HCT116 (cell line): Measurements from ENCODE around the gene IQSEC3. TPM values are rescaled to one million over a fixed set of nuclear protein-coding genes. Genes with fewer than 3 reads are reported as not detected.

Experiments
- ATAC-seq: fragments of 200-7000 bp; cut with Tn5 transposase; 2 replicates; pipeline ENCODE4 v1.9.1; 2020; ENCODE audit warnings: mild to moderate bottlenecking, moderate library complexity
- BruUV-seq: library from RNA; stranded (reverse); fragments of 400-500 nt; replicated peaks from 2 replicates; lab custom pipeline; 2021; lab: Mats Ljungman, UMichigan
- CTCF ChIA-PET: fragments of 300-600 bp; sonication (Branson Sonifier 250); formaldehyde crosslinking; loops from one replicate; lab custom pipeline; 2021; ENCODE audit warnings: antibody characterized with exemption; lab: Charles Lee
- POLR2A ChIA-PET: fragments of 300-600, 350-600 bp; sonication (Branson Sonifier 250); formaldehyde crosslinking; loops from one replicate; lab custom pipeline; 2021; ENCODE audit warnings: antibody characterized with exemption; lab: Charles Lee
- RAD21 ChIA-PET, 2 experiments: fragments of 300-600 bp; sonication (Branson Sonifier 250); formaldehyde crosslinking; loops; one replicate each; lab custom pipeline; 2023; ENCODE audit warnings: low total read pairs in 2 of 2; ENCODE audit not compliant: uncharacterized antibody in 2 of 2, unreplicated experiment in 2 of 2, low non-redundant PET in 1 of 2; lab: Charles Lee
- DNase-seq: peaks from one replicate; pipeline ENCODE4 v3.0.0-alpha.2; 2010; ENCODE audit warnings: low read depth, low spot score
- H2AFZ ChIP-seq: fragments of 200-600 bp; shearing (Covaris generic), sonication (generic); 2 replicates; pipeline ENCODE4 v1.6.1; 2017; ENCODE audit warnings: low read depth, mixed run types, mixed read lengths, antibody characterized with exemption, low read length; ENCODE audit not compliant: poor library complexity, severe bottlenecking
- H3K27ac ChIP-seq: 2 replicates; pipeline ENCODE4 v1.5.1; 2012; ENCODE audit warnings: low read depth, low read length
- H3K27me3 ChIP-seq: fragments of 200-600 bp; sonication (generic); 2 replicates; pipeline ENCODE4 v1.6.1; 2016; ENCODE audit warnings: mixed run types, low read length, mixed read lengths; ENCODE audit not compliant: insufficient read depth
- H3K36me3 ChIP-seq, 2 experiments: fragments of 200-500 bp in 1 of 2; fragments of 200-600 bp in 1 of 2; sonication (Bioruptor generic) in 1 of 2; sonication (generic) in 1 of 2; 2 replicates each; pipeline versions ENCODE4 v1.5.1 to v1.6.1; 2014 to 2016; ENCODE audit warnings: low read length in 2 of 2, inconsistent platforms in 1 of 2, mixed read lengths in 1 of 2, mixed run types in 1 of 2; ENCODE audit not compliant: insufficient read depth in 2 of 2, control insufficient read depth in 1 of 2
- H3K4me1 ChIP-seq, 2 experiments: fragments of 200-600 bp in 1 of 2; sonication (generic) in 1 of 2; 2 replicates each; pipeline versions ENCODE4 v1.5.1 to v1.6.1; 2012 to 2017; ENCODE audit warnings: low read length in 2 of 2, inconsistent platforms in 1 of 2, mild to moderate bottlenecking in 1 of 2, mixed read lengths in 1 of 2, mixed run types in 1 of 2, moderate library complexity in 1 of 2; ENCODE audit not compliant: insufficient read depth in 2 of 2, control insufficient read depth in 1 of 2
- H3K4me2 ChIP-seq: fragments of 200-600 bp; sonication (generic); 2 replicates; pipeline ENCODE4 v1.6.1; 2017; ENCODE audit warnings: mixed run types, low read length, mixed read lengths
- H3K4me3 ChIP-seq, 2 experiments: fragments of 200-600 bp in 1 of 2; sonication (generic) in 1 of 2; replicated peaks in 1 of 2; 2 replicates each; pipeline ENCODE4 v1.5.1; 2011 to 2016; ENCODE audit warnings: low read length in 2 of 2, control low read depth in 1 of 2, low read depth in 1 of 2, mild to moderate bottlenecking in 1 of 2, mixed read lengths in 1 of 2, mixed run types in 1 of 2
- H3K79me2 ChIP-seq: fragments of 200-600 bp; sonication (generic); 2 replicates; pipeline ENCODE4 v1.6.1; 2017; ENCODE audit warnings: mild to moderate bottlenecking, mixed run types, low read length, moderate library complexity, mixed read lengths; ENCODE audit not compliant: insufficient read depth
- H3K9ac ChIP-seq: fragments of 200-600 bp; sonication (generic); 2 replicates; pipeline ENCODE4 v1.6.1; 2016; ENCODE audit warnings: low read length, mixed read lengths
- H3K9me2 ChIP-seq: fragments of 200-600 bp; sonication (generic), shearing (Covaris generic); 2 replicates; pipeline ENCODE4 v1.6.1; 2017; ENCODE audit warnings: mixed run types, mild to moderate bottlenecking, moderate library complexity; ENCODE audit not compliant: insufficient read depth
- H3K9me3 ChIP-seq, 2 experiments: fragments of 200-500 bp in 1 of 2; fragments of 200-600 bp in 1 of 2; sonication (Bioruptor generic) in 1 of 2; sonication (generic) in 1 of 2; 2 replicates each; pipeline ENCODE4 v1.6.1; 2014 to 2017; ENCODE audit warnings: low read length in 2 of 2, mixed read lengths in 2 of 2, inconsistent platforms in 1 of 2, low read depth in 1 of 2, mild to moderate bottlenecking in 1 of 2, mixed run types in 1 of 2, moderate library complexity in 1 of 2; ENCODE audit not compliant: control insufficient read depth in 1 of 2, insufficient read depth in 1 of 2
- H4K20me1 ChIP-seq: fragments of 200-600 bp; sonication (generic), shearing (Covaris generic); 2 replicates; pipeline ENCODE4 v1.6.1; 2017; ENCODE audit warnings: mixed run types, mild to moderate bottlenecking, moderate library complexity; ENCODE audit not compliant: insufficient read depth
- CBX3 ChIP-seq: IDR thresholded peaks from 2 replicates; pipeline ENCODE4 v1.6.1; 2012; ENCODE audit warnings: low read depth
- CEBPB ChIP-seq: IDR thresholded peaks from 2 replicates; pipeline ENCODE4 v1.6.1; 2012; ENCODE audit warnings: low read depth
- ELF1 ChIP-seq: IDR thresholded peaks from 2 replicates; pipeline ENCODE4 v1.6.1; 2012; ENCODE audit warnings: low read depth, borderline replicate concordance
- EZH2 ChIP-seq: fragments of 200-600 bp; sonication (generic); IDR thresholded peaks from 2 replicates; pipeline ENCODE4 v1.6.1; 2017; ENCODE audit warnings: antibody characterized with exemption, mixed run types
- EZH2phosphoT487 ChIP-seq: fragments of 200-600 bp; IDR thresholded peaks from 2 replicates; pipeline ENCODE4 v1.6.1; 2018; ENCODE audit warnings: antibody characterized with exemption, borderline replicate concordance
- FOSL1 ChIP-seq: IDR thresholded peaks from 2 replicates; pipeline ENCODE4 v1.6.1; 2012; ENCODE audit warnings: low read depth
- JUND ChIP-seq: IDR thresholded peaks from 2 replicates; pipeline ENCODE4 v1.6.1; 2012
- POLR2A ChIP-seq: IDR thresholded peaks from 2 replicates; pipeline ENCODE4 v1.7.0; 2011; ENCODE audit warnings: borderline replicate concordance; ENCODE audit not compliant: insufficient read depth, insufficient read length; ENCODE audit errors: extremely low read depth
- POLR2AphosphoS5 ChIP-seq: IDR thresholded peaks from 2 replicates; pipeline ENCODE4 v1.6.1; 2011; ENCODE audit warnings: mild to moderate bottlenecking, low read depth, low read length, moderate library complexity
- RAD21 ChIP-seq: IDR thresholded peaks from 2 replicates; pipeline ENCODE4 v1.6.1; 2012; ENCODE audit warnings: low read depth, mild to moderate bottlenecking
- SIN3A ChIP-seq: IDR thresholded peaks from 2 replicates; pipeline ENCODE4 v1.6.1; 2012; ENCODE audit warnings: low read depth
- SP1 ChIP-seq: IDR thresholded peaks from 2 replicates; pipeline ENCODE4 v1.6.1; 2012; ENCODE audit warnings: low read depth
- SRF ChIP-seq: IDR thresholded peaks from 2 replicates; pipeline ENCODE4 v1.6.1; 2012; ENCODE audit warnings: low read depth
- TCF7L2 ChIP-seq: IDR thresholded peaks from 2 replicates; pipeline ENCODE4 v1.7.0; 2011; ENCODE audit warnings: borderline replicate concordance, inconsistent platforms; ENCODE audit not compliant: insufficient read depth, insufficient read length; ENCODE audit errors: extremely low read depth
- ZNF274 ChIP-seq: fragments of 200-500 bp; sonication (Bioruptor generic); IDR thresholded peaks from 2 replicates; pipeline ENCODE4 v1.6.1; 2014; ENCODE audit warnings: mild to moderate bottlenecking, low read depth, low read length, inconsistent platforms
- intact Hi-C: fragments of 100-400 bp; cut with micrococcal nuclease; formaldehyde crosslinking; loops from 2 replicates; pipeline ENCODE4 v1.10.0; 2022
- total RNA-seq: library from RNA; stranded (reverse); gene quantifications from one replicate; pipeline ENCODE4 v1.2.1, GENCODE V29; 2021; ENCODE audit not compliant: unreplicated experiment
- TF ChIP-seq, protein P1 (sequence below): IDR thresholded peaks from 2 replicates; pipeline ENCODE4 v1.6.1; 2012
- TF ChIP-seq, protein P2 (sequence below): IDR thresholded peaks from 2 replicates; pipeline ENCODE4 v1.6.1; 2012
- TF ChIP-seq, protein P3 (sequence below), 3 experiments: fragments of 200-600 bp in 1 of 3; sonication (generic) in 1 of 3; IDR thresholded peaks in 2 of 3; conservative IDR thresholded peaks in 1 of 3; 2 replicates each; pipeline ENCODE4 v1.5.1; 2012 to 2017; ENCODE audit warnings: low read depth in 2 of 3, low read length in 2 of 3, antibody characterized with exemption in 1 of 3, borderline replicate concordance in 1 of 3, control low read depth in 1 of 3, mild to moderate bottlenecking in 1 of 3, mixed read lengths in 1 of 3, mixed run types in 1 of 3, moderate library complexity in 1 of 3; ENCODE audit not compliant: insufficient read depth in 1 of 3

The IQSEC3 gene
- total RNA-seq, 1 experiment from 2014 or later, result not detected

- Histone ChIP-seq H3K36me3 (no peaks in the 10 kb centered on the region), H3K9ac (no peak overlapping the region), H3K4me2 (no peak overlapping the region), H4K20me1 (no peaks in the 10 kb centered on the region), H3K4me1 (peaks cover 0 to 8% of the 10 kb centered on the region in 2 experiments; a peak in 2 of 4 replicates), H2AFZ (no peak overlapping the region), H3K27me3 (no peaks in the 10 kb centered on the region), H3K4me3 (no peak overlapping the region), H3K27ac (no peak overlapping the region), H3K9me2 (no peaks in the 10 kb centered on the region), H3K9me3 (no peaks in the 10 kb centered on the region), H3K79me2 (no peaks in the 10 kb centered on the region)
- no peak for DNase-seq
- POLR2A ChIA-PET, result no interaction called here
- no TSS peak for BruUV-seq
- intact Hi-C loops, result no loop called here
- TF ChIP-seq ELF1, result no peak
- no peak for TF ChIP-seq POLR2AphosphoS5
- TF ChIP-seq ZNF274, result no peak
- TF ChIP-seq, protein P1, sequence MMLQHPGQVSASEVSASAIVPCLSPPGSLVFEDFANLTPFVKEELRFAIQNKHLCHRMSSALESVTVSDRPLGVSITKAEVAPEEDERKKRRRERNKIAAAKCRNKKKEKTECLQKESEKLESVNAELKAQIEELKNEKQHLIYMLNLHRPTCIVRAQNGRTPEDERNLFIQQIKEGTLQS, result no peak
- TF ChIP-seq RAD21, result no peak
- TF ChIP-seq EZH2, result no peak
- TF ChIP-seq, protein P2, sequence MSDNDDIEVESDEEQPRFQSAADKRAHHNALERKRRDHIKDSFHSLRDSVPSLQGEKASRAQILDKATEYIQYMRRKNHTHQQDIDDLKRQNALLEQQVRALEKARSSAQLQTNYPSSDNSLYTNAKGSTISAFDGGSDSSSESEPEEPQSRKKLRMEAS, result no peak
- TF ChIP-seq, protein P3, sequence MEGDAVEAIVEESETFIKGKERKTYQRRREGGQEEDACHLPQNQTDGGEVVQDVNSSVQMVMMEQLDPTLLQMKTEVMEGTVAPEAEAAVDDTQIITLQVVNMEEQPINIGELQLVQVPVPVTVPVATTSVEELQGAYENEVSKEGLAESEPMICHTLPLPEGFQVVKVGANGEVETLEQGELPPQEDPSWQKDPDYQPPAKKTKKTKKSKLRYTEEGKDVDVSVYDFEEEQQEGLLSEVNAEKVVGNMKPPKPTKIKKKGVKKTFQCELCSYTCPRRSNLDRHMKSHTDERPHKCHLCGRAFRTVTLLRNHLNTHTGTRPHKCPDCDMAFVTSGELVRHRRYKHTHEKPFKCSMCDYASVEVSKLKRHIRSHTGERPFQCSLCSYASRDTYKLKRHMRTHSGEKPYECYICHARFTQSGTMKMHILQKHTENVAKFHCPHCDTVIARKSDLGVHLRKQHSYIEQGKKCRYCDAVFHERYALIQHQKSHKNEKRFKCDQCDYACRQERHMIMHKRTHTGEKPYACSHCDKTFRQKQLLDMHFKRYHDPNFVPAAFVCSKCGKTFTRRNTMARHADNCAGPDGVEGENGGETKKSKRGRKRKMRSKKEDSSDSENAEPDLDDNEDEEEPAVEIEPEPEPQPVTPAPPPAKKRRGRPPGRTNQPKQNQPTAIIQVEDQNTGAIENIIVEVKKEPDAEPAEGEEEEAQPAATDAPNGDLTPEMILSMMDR (IDR thresholded peaks at IDR 0.05 in 2 of 3, conservative IDR thresholded peaks at IDR 0.05 in 1 of 3; ENCODE audit: borderline replicate concordance in 1 of 3, insufficient read depth in 1 of 3, low read depth in 2 of 3, low read length in 2 of 3), result no peak
- TF ChIP-seq FOSL1, result no peak
- TF ChIP-seq SIN3A, result no peak
- TF ChIP-seq SRF, result no peak
- no peak for TF ChIP-seq CBX3
- no peak for TF ChIP-seq POLR2A
- TF ChIP-seq CEBPB, result no peak
- TF ChIP-seq JUND, result no peak
- no peak for TF ChIP-seq TCF7L2
- TF ChIP-seq EZH2phosphoT487, result no peak
- TF ChIP-seq SP1, result no peak
- CTCF ChIA-PET, result no interaction called here
- RAD21 ChIA-PET, result no interaction called here
- ATAC-seq, result no peak
Measured at GRCh38 chr12:193261-193660, 126.7 kb downstream of the IQSEC3 start.
